Measurements from ENCODE around the gene CFAP73. TPM values are rescaled to one million over a fixed set of nuclear protein-coding genes. Genes with fewer than 3 reads are reported as not detected.
A peak's percentile ranks its signal among the peaks of the same experiment; 100 is the strongest.
"Not testable (repeated sequence)": the region's sequence is repeated elsewhere in the genome, so short reads cannot be mapped to it uniquely, and the experiment has no call there.

Gene CFAP73
- total and polyA plus RNA-seq, 7 donors, result 0.42 to 0.60 (median 0.46) TPM; not detected in 4

DNA sequence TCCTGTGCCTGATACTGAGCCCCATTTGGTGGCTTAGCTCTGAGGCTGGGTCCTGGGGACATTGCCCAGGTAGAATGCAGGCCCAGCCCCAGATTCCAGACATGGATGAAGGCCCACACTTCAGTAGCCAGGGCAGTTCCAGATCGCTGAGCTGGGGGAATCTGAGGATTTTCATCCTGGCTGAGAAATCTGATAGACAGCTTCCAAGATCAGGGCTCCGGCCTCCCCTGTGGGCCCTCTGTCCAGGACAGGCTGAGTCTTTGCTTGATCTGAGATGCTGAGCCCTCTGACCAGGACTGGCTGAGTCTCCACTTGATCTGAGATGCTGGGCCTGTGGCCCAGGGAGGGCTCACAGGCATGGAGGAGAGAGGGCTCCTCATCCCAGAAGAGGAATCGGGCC lies 10.7 kb upstream of the CFAP73 start:
- H3K27me3 ChIP-seq, result peaks cover 7 to 46% (median 32%) of the 10 kb centered on the region in 3 donors
- no peak overlapping the region for H3K4me3 ChIP-seq
- 93 to 94% methylated on average over 3 of the region's 3 CpGs for WGBS, 2 donors
- no peak for DNase-seq
- H3K27ac ChIP-seq, result no peak overlapping the region
- H3K4me1 ChIP-seq, result no peaks in the 10 kb centered on the region
- TF ChIP-seq POLR2AphosphoS5 (IDR thresholded peaks at IDR 0.05) (no peak), POLR2A (IDR thresholded peaks at IDR 0.05) (no peak), EP300 (IDR thresholded peaks at IDR 0.05) (no peak)
- TF ChIP-seq, protein P1, sequence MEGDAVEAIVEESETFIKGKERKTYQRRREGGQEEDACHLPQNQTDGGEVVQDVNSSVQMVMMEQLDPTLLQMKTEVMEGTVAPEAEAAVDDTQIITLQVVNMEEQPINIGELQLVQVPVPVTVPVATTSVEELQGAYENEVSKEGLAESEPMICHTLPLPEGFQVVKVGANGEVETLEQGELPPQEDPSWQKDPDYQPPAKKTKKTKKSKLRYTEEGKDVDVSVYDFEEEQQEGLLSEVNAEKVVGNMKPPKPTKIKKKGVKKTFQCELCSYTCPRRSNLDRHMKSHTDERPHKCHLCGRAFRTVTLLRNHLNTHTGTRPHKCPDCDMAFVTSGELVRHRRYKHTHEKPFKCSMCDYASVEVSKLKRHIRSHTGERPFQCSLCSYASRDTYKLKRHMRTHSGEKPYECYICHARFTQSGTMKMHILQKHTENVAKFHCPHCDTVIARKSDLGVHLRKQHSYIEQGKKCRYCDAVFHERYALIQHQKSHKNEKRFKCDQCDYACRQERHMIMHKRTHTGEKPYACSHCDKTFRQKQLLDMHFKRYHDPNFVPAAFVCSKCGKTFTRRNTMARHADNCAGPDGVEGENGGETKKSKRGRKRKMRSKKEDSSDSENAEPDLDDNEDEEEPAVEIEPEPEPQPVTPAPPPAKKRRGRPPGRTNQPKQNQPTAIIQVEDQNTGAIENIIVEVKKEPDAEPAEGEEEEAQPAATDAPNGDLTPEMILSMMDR (IDR thresholded peaks at IDR 0.05), result no peak
- H3K36me3 ChIP-seq, result no peaks in the 10 kb centered on the region
- H3K9me3 ChIP-seq, result no peaks in the 10 kb centered on the region
- intact Hi-C loops (cut with DNase I), result no loop called here

- Histone ChIP-seq H3K9me3 (no peaks in the 10 kb centered on the region), H3K4me3 (no peak overlapping the region), H3K27me3 (peaks cover 4 to 30% (median 13%) of the 10 kb centered on the region in 3 donors), H3K36me3 (no peaks in the 10 kb centered on the region), H3K27ac (no peak overlapping the region), H3K4me1 (no peaks in the 10 kb centered on the region)
- TF ChIP-seq EP300 (IDR thresholded peaks at IDR 0.05) (no peak), POLR2A (IDR thresholded peaks at IDR 0.05) (no peak), POLR2AphosphoS5 (IDR thresholded peaks at IDR 0.05) (no peak)
- TF ChIP-seq, protein P1 (IDR thresholded peaks at IDR 0.05), result no peak
- intact Hi-C loops (cut with DNase I), result no loop called here
- WGBS, 2 donors, result 47 to 77% methylated on average over 7 of the region's 7 CpGs
- DNase-seq, result no peak
These were observed 8.8 kb upstream of the CFAP73 start for GRCh38 chr12:113140706-113141105.

GRCh38 chr12:113141716-113142115 lies 7.8 kb upstream of the CFAP73 start:
- intact Hi-C loops (cut with DNase I); DNase-seq; H3K36me3 ChIP-seq; H3K4me1 ChIP-seq; H3K4me3 ChIP-seq; H3K9me3 ChIP-seq: not testable (repeated sequence)
- 55 to 74% methylated on average over 3 of the region's 3 CpGs for WGBS, 2 donors
- peak overlapping the region in 2 of 4 donors; percentile 12 to 20 for H3K27ac ChIP-seq
- H3K27me3 ChIP-seq, result peaks cover 0 to 22% (median 3%) of the 10 kb centered on the region in 3 donors

GRCh38 chr12:113142173-113142885 lies 7.2 kb upstream of the CFAP73 start:
- DNase-seq, result no peak
- 12 to 32% methylated on average over 17 of the region's 17 CpGs for WGBS, 2 donors
- Histone ChIP-seq H3K4me3 (no peak overlapping the region), H3K27me3 (peaks cover 0 to 16% (median 0%) of the 10 kb centered on the region in 3 donors), H3K4me1 (no peaks in the 10 kb centered on the region), H3K27ac (peak overlapping the region in 2 of 4 donors; percentile 12 to 22), H3K9me3 (no peaks in the 10 kb centered on the region), H3K36me3 (no peaks in the 10 kb centered on the region)
- no peak for TF ChIP-seq POLR2AphosphoS5 (IDR thresholded peaks at IDR 0.05)
- TF ChIP-seq, protein P1 (IDR thresholded peaks at IDR 0.05), result no peak
- no peak for TF ChIP-seq POLR2A (IDR thresholded peaks at IDR 0.05)
- TF ChIP-seq EP300 (IDR thresholded peaks at IDR 0.05), result no peak
- intact Hi-C loops (cut with DNase I), result no loop called here

DNA sequence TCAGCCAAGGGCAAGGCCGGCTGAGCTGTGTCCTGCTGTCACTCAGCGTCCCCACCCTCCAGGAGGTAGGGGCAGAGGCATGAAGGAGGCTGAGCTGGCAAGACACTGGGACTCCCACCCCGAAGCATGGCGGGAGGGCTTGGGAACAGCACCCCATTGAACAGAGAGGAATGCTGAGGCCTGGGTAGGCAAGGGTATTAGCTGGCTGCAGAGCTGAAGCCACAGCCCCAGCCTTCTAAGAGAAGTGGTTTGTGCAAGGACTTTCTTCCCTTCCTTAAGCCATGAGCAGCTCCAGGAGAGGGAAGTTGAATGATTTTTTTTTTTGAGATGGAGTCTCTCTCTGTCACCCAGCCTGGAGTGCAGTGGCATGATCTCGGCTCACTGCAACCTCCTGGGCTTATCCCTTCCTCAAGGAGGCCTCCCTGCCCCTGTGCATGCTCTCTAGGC lies 6.6 kb upstream of the CFAP73 start:
- no peaks in the 10 kb centered on the region for H3K4me1 ChIP-seq
- no peak for TF ChIP-seq POLR2AphosphoS5 (IDR thresholded peaks at IDR 0.05)
- TF ChIP-seq EP300 (IDR thresholded peaks at IDR 0.05), result no peak
- TF ChIP-seq POLR2A (IDR thresholded peaks at IDR 0.05), result no peak
- TF ChIP-seq, protein P1 (IDR thresholded peaks at IDR 0.05), result no peak
- no peak for DNase-seq
- peak overlapping the region in 1 of 4 donors; percentile 22 for H3K27ac ChIP-seq
- whole genome bisulfite sequencing, 2 donors, result 37 to 68% methylated on average over 5 of the region's 5 CpGs
- H3K4me3 ChIP-seq, result no peak overlapping the region
- no peaks in the 10 kb centered on the region for H3K36me3 ChIP-seq
- peaks cover 0 to 14% (median 0%) of the 10 kb centered on the region in 3 donors for H3K27me3 ChIP-seq
- intact Hi-C loops (cut with DNase I), result no loop called here
- no peaks in the 10 kb centered on the region for H3K9me3 ChIP-seq

Data from sigmoid colon (tissue), 7 donors.